Measurements from ENCODE around the gene HTRA1. TPM values are rescaled to one million over a fixed set of nuclear protein-coding genes. Genes with fewer than 3 reads are reported as not detected.

The HTRA1 gene
- total and polyA plus RNA-seq, 2 of the 4 experiments (the other 2 are of a cell fraction): 28.5 to 108 TPM

DNA sequence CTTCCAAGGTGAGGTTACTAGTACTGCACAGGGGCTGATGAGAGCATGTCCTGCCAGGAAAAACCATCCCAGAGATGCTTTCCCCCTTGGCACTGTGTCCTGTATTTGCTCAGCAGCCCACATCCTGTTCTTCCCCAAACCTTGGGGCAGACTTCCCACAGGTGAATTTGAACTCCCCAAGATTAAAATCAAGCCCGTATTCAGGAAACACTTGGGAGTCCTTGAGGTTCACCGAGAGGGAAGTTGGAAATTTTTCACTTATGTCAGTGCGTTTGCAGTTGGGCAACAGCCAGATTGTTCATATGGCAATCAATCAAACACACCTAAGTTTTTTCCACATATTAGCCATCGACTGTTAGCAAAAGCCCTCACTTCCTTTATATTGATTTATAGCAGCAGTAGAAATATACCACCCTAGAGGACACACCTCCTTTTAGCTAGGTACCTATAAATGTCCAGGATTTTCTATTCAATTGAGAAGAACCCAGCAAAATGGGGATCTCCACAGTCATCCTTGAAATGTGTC, 99.0 kb downstream of the HTRA1 start, which contains the start of gene DMBT1:
DMBT1 (plus strand) TSS at position 476 of the 526 bp plus-strand sequence; CDS start at position 493, 17 bp downstream.
- H4K91ac ChIP-seq (ENCODE audit: insufficient read depth, low read depth, low read length): no peak within 1 kb of the TSS
- H3K4ac ChIP-seq (ENCODE audit: low read depth, low read length): no peak within 1 kb of the TSS
- no peak within 1 kb of the TSS for H3K18ac ChIP-seq (ENCODE audit: low read depth, low read length)
- ATAC-seq (ENCODE audit: low read depth): no peak
- no peak within 1 kb of the TSS for H3K14ac ChIP-seq (replicated peaks; ENCODE audit: low read depth, low read length)
- no peak within 1 kb of the TSS for H3K9ac ChIP-seq (ENCODE audit: low read depth, low read length)
- no peak within 1 kb of the TSS for H2AK9ac ChIP-seq (replicated peaks; ENCODE audit: low read depth, low read length, poor library complexity)
- intact Hi-C loops (cut with micrococcal nuclease): loop anchor here (10.0 kb wide), 3 partner anchors 144 to 1616 kb away; no protein-coding TSS in a partner anchor
- H4K8ac ChIP-seq (ENCODE audit: low read depth in 2 of 2, low read length in 2 of 2): no peak within 1 kb of the TSS
- H3K4me2 ChIP-seq (ENCODE audit: low read depth, low read length): no peak within 1 kb of the TSS
- dilution Hi-C loops (cut with HindIII; ENCODE audit: low sequenced_read_pairs, unreplicated experiment): no loop called here
- H3K56ac ChIP-seq (ENCODE audit: extremely low read depth, insufficient read depth, low read length): no peak within 1 kb of the TSS
- H2AK5ac ChIP-seq (ENCODE audit: low read depth, low read length): no peak within 1 kb of the TSS
- H3K9me3 ChIP-seq (ENCODE audit: control insufficient read depth, insufficient read depth, low read length): no peaks in the 10 kb centered on the region
- no peaks in the 10 kb centered on the region for H3K79me1 ChIP-seq (ENCODE audit: low read depth in 1 of 2, low read length in 2 of 2)
- no peak within 1 kb of the TSS for H3K4me3 ChIP-seq (ENCODE audit: insufficient read depth, low read depth, low read length)
- BruUV-seq (replicated peaks): no TSS peak
- ChIA-PET POLR2A (ENCODE audit: unreplicated experiment) (no interaction called here), CTCF (interaction anchor here (2.2 kb wide), 1 partner anchor 261 kb away, joined by 7 read pairs; no protein-coding TSS in a partner anchor)
- no peak within 1 kb of the TSS for H3K23ac ChIP-seq (ENCODE audit: low read depth, low read length)
- H3K4me1 ChIP-seq (ENCODE audit: control insufficient read depth, insufficient read depth, low read length): no peaks in the 10 kb centered on the region
- no peak within 1 kb of the TSS for H2BK120ac ChIP-seq (ENCODE audit: low read depth, low read length)
- H2BK15ac ChIP-seq (ENCODE audit: low read depth, low read length): no peak within 1 kb of the TSS
- no peaks in the 10 kb centered on the region for H3K36me3 ChIP-seq (ENCODE audit: control insufficient read depth, insufficient read depth, low read length)
- H2BK5ac ChIP-seq (ENCODE audit: low read depth, low read length, poor library complexity, severe bottlenecking): no peak within 1 kb of the TSS
- H4K20me1 ChIP-seq (ENCODE audit: insufficient read depth, low read length): no peaks in the 10 kb centered on the region
- no peaks in the 10 kb centered on the region for H3K9me1 ChIP-seq (ENCODE audit: insufficient read depth, low read length)
- H3K27me3 ChIP-seq (ENCODE audit: control insufficient read depth, insufficient read depth, low read length): peaks cover 36% of the 10 kb centered on the region
- no CpG with 5 or more reads among the region's 4 CpGs for WGBS, 2 experiments (ENCODE audit: extremely low coverage in 2 of 2, insufficient read length in 1 of 2)
- no peak within 1 kb of the TSS for H2BK20ac ChIP-seq (ENCODE audit: low read depth, low read length)
- H4K5ac ChIP-seq (ENCODE audit: low read depth, low read length): no peak within 1 kb of the TSS
- in situ Hi-C loops (cut with MboI; ENCODE audit: low sequenced_read_pairs): loop anchor here (10.0 kb wide), 1 partner anchor 106 kb away; the partner anchor contains the start of gene ARMS2
- H3K27ac ChIP-seq (ENCODE audit: insufficient read depth, low read length): no peak within 1 kb of the TSS
- TF ChIP-seq MXI1 (IDR thresholded peaks at IDR 0.05; ENCODE audit: borderline replicate concordance, low read depth, low read length) (no peak), SMC3 (IDR thresholded peaks at IDR 0.05; ENCODE audit: low read depth, low read length) (no peak)
- TF ChIP-seq, protein P1, sequence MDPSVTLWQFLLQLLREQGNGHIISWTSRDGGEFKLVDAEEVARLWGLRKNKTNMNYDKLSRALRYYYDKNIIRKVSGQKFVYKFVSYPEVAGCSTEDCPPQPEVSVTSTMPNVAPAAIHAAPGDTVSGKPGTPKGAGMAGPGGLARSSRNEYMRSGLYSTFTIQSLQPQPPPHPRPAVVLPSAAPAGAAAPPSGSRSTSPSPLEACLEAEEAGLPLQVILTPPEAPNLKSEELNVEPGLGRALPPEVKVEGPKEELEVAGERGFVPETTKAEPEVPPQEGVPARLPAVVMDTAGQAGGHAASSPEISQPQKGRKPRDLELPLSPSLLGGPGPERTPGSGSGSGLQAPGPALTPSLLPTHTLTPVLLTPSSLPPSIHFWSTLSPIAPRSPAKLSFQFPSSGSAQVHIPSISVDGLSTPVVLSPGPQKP (IDR thresholded peaks at IDR 0.05; ENCODE audit: borderline replicate concordance, low read depth, low read length): no peak
- H2AFZ ChIP-seq (replicated peaks; ENCODE audit: low read length, poor library complexity): no peak within 1 kb of the TSS
- DNase-seq: no peak

Measured in IMR-90 (cell line).